ENCODE data around the gene KLHDC7B. TPM values are rescaled to one million over a fixed set of nuclear protein-coding genes. Genes with fewer than 3 reads are reported as not detected.

Gene KLHDC7B
- total and polyA plus RNA-seq, 5 donors from 2014 or later = 5.6 to 11.7 (median 7.2) TPM

DNA sequence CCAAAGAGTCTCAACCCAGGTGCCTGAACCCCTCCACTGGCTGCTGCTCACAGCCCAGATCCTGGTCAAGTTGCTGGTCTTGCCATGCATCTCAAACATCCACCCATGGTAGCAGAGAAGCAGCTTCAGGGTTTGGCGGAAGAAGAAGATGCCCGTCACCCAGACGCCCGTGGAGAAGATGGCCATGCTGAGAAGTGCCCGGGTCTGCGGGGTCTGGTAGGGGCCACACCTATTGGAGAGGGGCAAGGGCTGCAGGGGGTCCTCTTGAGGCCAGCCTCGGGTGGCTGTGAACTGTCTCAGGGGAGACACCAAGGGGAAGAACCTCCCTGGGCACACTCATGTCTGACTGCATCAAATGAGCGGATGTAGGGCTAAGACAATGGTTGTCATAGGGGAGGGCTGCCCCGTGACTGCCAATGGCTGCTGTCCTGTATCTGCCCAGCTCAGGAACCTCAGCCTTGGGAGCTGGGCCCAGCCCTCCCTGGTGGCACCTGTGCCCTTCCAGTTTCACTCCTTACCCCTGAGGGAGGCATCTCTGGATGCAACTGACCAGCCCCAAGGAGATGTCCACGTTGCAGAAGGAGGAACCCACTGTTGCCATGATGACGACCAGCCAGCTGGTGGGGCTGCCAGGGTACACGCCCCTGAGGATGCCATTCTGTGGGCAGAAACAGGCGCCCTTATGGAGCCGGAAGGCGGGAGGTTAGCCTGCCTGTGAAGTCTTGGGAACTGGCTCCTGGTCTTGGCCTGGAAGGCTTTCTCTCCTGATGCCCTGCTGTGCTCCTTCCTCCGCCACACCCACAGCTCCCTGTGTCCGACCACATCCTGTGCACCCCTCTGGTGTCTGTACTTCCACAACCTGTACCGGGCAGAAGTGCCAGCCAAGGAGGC lies 31.4 kb downstream of the KLHDC7B start:
- H3K4me1 ChIP-seq (ENCODE audit: control insufficient read depth, insufficient read depth, low read length, poor library complexity, severe bottlenecking) = peaks cover 17% of the 10 kb centered on the region
- no peaks in the 10 kb centered on the region for H3K27me3 ChIP-seq (ENCODE audit: control insufficient read depth, insufficient read depth, low read length)
- H3K27ac ChIP-seq (ENCODE audit: insufficient read depth, low read length, poor library complexity, severe bottlenecking) = no peak overlapping the region
- ATAC-seq (ENCODE audit: low read depth in 2 of 2) (no peak), DNase-seq (peak in 1 of 3 donors; percentile 18)
- H3K36me3 Mint-ChIP-seq = peaks cover 9% of the 10 kb centered on the region
- peak overlapping the region in 1 of 3 donors; percentile 82 for H3K27ac Mint-ChIP-seq
- peaks cover 20% of the 10 kb centered on the region for H3K36me3 ChIP-seq (ENCODE audit: control insufficient read depth, insufficient read depth, low read length)
- peaks cover 0 to 30% (median 8%) of the 10 kb centered on the region in 4 donors for H3K4me1 Mint-ChIP-seq
- no peaks in the 10 kb centered on the region for H3K9me3 ChIP-seq (ENCODE audit: control insufficient read depth in 2 of 2, low read length in 2 of 2)
- H3K9me3 Mint-ChIP-seq = no peaks in the 10 kb centered on the region
- no peak overlapping the region for H3K4me3 ChIP-seq (ENCODE audit: low read depth, low read length)
- peak overlapping the region in 1 of 4 donors; percentile 28 for H3K4me3 Mint-ChIP-seq
- H3K27me3 Mint-ChIP-seq = no peaks in the 10 kb centered on the region

DNA sequence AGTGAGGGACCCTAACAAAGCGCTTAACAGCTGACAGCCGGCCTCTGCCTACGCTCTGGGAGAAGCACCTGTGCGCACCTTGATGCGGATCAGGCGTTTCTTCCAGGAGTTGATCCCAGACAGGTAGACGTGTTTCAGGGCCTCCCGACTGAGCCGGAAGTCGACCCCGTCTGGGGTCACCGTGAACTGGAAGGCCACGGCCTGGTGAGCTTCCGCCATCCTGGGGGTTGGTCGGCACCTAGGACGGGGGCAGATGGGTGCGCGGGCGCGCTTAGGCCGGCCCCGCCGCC lies 31.9 kb downstream of the KLHDC7B start:
- no peaks in the 10 kb centered on the region for H3K27me3 Mint-ChIP-seq
- peaks cover 0 to 31% (median 9%) of the 10 kb centered on the region in 4 donors for H3K4me1 Mint-ChIP-seq
- peak overlapping the region in 1 of 4 donors; percentile 28 for H3K4me3 Mint-ChIP-seq
- H3K27ac Mint-ChIP-seq = peak overlapping the region in 1 of 3 donors; percentile 8
- Histone ChIP-seq H3K9me3 (ENCODE audit: control insufficient read depth in 2 of 2, low read length in 2 of 2) (no peaks in the 10 kb centered on the region), H3K4me3 (ENCODE audit: low read depth, low read length) (no peak overlapping the region), H3K36me3 (ENCODE audit: control insufficient read depth, insufficient read depth, low read length) (peaks cover 19% of the 10 kb centered on the region), H3K4me1 (ENCODE audit: control insufficient read depth, insufficient read depth, low read length, poor library complexity, severe bottlenecking) (peaks cover 19% of the 10 kb centered on the region), H3K27me3 (ENCODE audit: control insufficient read depth, insufficient read depth, low read length) (no peaks in the 10 kb centered on the region), H3K27ac (ENCODE audit: insufficient read depth, low read length, poor library complexity, severe bottlenecking) (no peak overlapping the region)
- H3K36me3 Mint-ChIP-seq = peaks cover 5% of the 10 kb centered on the region
- H3K9me3 Mint-ChIP-seq = no peaks in the 10 kb centered on the region
- DNase-seq (no peak), ATAC-seq (ENCODE audit: low read depth in 2 of 2) (no peak)

DNA sequence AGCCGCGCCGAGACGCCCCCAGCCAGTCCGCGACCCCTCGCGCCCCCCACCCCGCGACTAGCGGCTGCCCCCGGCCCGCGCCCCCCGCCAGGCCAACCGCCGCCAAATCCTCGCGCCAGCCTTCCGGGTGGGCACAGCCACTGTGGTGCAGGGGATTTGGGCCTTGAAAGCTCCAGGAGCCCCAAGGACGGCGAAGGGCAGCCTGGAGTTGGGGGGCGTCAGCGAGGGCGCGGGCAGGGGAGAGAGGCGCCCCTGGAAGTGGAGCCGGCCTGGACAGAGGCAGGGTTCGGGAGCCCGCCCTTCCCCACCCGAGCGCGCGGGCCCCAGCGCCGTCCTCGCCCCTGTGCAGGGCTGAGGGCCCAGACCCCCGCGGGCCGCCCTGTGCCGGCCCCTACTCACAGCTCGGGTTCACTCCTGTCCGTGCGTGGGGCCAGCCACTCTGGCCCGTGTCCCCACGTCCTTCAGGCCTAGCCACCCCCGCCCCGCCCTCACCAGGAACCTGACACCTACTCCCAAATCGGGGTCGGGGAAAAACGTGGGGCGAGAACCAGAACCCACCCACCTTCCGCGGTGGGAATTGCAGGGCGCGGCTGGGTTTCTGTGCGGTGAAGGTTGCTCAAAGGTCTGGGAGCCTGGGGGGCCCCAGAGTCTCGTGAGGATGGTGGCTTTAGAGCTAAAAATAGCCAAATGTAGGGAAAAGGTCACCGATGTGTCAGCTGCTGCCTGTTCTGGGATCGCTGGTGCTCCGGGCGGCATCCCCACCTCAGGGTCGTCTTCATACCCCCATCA lies 32.5 kb downstream of the KLHDC7B start, which contains the start of gene CPT1B:
Gene CPT1B (minus strand): TSS at position 441 of the 789 bp plus-strand sequence. CDS start 512 bp downstream, outside the sequence.
- Mint-ChIP-seq H3K9me3 (no peaks in the 10 kb centered on the region), H3K4me1 (peaks cover 0 to 34% (median 11%) of the 10 kb centered on the region in 4 donors), H3K4me3 (peak within 1 kb of the TSS in 1 of 4 donors; percentile 28), H3K27me3 (no peaks in the 10 kb centered on the region), H3K36me3 (peaks cover 5% of the 10 kb centered on the region), H3K27ac (peak within 1 kb of the TSS in 1 of 3 donors; percentile 8)
- H3K27me3 ChIP-seq (ENCODE audit: control insufficient read depth, insufficient read depth, low read length) = no peaks in the 10 kb centered on the region
- no peak within 1 kb of the TSS for H3K4me3 ChIP-seq (ENCODE audit: low read depth, low read length)
- H3K36me3 ChIP-seq (ENCODE audit: control insufficient read depth, insufficient read depth, low read length) = peaks cover 19% of the 10 kb centered on the region
- DNase-seq = no peak
- peaks cover 21% of the 10 kb centered on the region for H3K4me1 ChIP-seq (ENCODE audit: control insufficient read depth, insufficient read depth, low read length, poor library complexity, severe bottlenecking)
- no peak within 1 kb of the TSS for H3K27ac ChIP-seq (ENCODE audit: insufficient read depth, low read length, poor library complexity, severe bottlenecking)
- ATAC-seq (ENCODE audit: low read depth in 2 of 2) = no peak
- no peaks in the 10 kb centered on the region for H3K9me3 ChIP-seq (ENCODE audit: control insufficient read depth in 2 of 2, low read length in 2 of 2)

DNA sequence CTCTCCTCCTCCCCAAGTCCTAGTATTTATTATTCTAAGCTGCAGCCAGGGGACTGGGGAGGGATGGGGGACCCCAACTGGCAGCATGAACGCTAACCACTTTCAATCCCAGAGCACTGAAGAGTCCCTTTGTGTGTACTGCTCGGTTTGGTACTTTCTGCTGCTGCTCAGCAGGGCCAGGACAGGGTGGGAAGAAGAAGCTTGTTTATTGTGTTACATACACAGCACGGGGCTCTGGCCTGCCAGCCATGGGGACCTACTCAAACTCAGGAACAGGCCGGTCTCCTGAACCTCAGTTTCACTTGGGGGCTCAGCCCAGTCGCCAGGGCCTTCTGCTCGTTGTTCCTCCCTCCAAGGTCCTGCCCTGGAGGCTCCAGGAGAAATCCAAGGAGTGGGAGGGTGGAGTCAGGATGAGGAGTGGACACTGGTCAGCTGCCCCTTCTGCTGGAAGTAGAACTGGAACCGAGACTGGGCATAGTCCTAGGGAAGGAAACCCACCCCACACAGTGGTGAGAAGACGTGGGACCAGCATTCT lies 33.1 kb downstream of the KLHDC7B start:
- Histone ChIP-seq H3K4me3 (ENCODE audit: low read depth, low read length) (no peak overlapping the region), H3K27ac (ENCODE audit: insufficient read depth, low read length, poor library complexity, severe bottlenecking) (no peak overlapping the region), H3K27me3 (ENCODE audit: control insufficient read depth, insufficient read depth, low read length) (no peaks in the 10 kb centered on the region), H3K9me3 (ENCODE audit: control insufficient read depth in 2 of 2, low read length in 2 of 2) (no peaks in the 10 kb centered on the region), H3K36me3 (ENCODE audit: control insufficient read depth, insufficient read depth, low read length) (peaks cover 19% of the 10 kb centered on the region), H3K4me1 (ENCODE audit: control insufficient read depth, insufficient read depth, low read length, poor library complexity, severe bottlenecking) (peaks cover 27% of the 10 kb centered on the region)
- Mint-ChIP-seq H3K27ac (no peak overlapping the region), H3K4me3 (no peak overlapping the region), H3K27me3 (no peaks in the 10 kb centered on the region), H3K36me3 (peaks cover 5% of the 10 kb centered on the region), H3K9me3 (no peaks in the 10 kb centered on the region), H3K4me1 (peaks cover 0 to 39% (median 16%) of the 10 kb centered on the region in 4 donors)
- DNase-seq (no peak), ATAC-seq (ENCODE audit: low read depth in 2 of 2) (no peak)

DNA sequence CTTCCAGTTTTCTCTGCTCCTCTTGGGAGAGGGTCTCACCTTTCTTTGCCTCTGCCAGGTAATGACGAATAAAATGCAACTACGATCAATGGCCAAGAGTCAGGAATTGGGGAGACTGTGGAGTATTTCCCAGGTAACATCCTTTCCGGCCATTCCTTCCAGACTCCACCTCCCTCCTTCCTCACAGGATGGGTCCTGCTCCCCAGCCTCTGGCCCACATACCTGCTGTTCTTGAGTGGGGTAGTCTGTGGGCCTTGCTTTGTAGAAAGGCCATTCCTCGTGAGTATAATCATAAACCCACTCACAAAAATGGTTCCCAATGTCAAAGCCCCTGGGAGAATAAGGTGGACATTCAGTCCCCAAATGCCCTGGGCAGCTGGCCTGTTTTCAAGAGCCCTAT lies 34.1 kb downstream of the KLHDC7B start:
- Mint-ChIP-seq H3K36me3 (peaks cover 5% of the 10 kb centered on the region), H3K4me3 (peak overlapping the region in 3 of 4 donors; percentile 66 to 90 (median 77)), H3K4me1 (peaks cover 0 to 47% (median 16%) of the 10 kb centered on the region in 4 donors), H3K27me3 (no peaks in the 10 kb centered on the region), H3K27ac (peak overlapping the region in 2 of 3 donors; percentile 12 to 29), H3K9me3 (no peaks in the 10 kb centered on the region)
- Histone ChIP-seq H3K4me3 (ENCODE audit: low read depth, low read length) (no peak overlapping the region), H3K4me1 (ENCODE audit: control insufficient read depth, insufficient read depth, low read length, poor library complexity, severe bottlenecking) (peaks cover 27% of the 10 kb centered on the region), H3K36me3 (ENCODE audit: control insufficient read depth, insufficient read depth, low read length) (peaks cover 15% of the 10 kb centered on the region), H3K9me3 (ENCODE audit: control insufficient read depth in 2 of 2, low read length in 2 of 2) (no peaks in the 10 kb centered on the region), H3K27ac (ENCODE audit: insufficient read depth, low read length, poor library complexity, severe bottlenecking) (no peak overlapping the region), H3K27me3 (ENCODE audit: control insufficient read depth, insufficient read depth, low read length) (no peaks in the 10 kb centered on the region)
- no peak for DNase-seq
- no peak for ATAC-seq (ENCODE audit: low read depth in 2 of 2)

DNA sequence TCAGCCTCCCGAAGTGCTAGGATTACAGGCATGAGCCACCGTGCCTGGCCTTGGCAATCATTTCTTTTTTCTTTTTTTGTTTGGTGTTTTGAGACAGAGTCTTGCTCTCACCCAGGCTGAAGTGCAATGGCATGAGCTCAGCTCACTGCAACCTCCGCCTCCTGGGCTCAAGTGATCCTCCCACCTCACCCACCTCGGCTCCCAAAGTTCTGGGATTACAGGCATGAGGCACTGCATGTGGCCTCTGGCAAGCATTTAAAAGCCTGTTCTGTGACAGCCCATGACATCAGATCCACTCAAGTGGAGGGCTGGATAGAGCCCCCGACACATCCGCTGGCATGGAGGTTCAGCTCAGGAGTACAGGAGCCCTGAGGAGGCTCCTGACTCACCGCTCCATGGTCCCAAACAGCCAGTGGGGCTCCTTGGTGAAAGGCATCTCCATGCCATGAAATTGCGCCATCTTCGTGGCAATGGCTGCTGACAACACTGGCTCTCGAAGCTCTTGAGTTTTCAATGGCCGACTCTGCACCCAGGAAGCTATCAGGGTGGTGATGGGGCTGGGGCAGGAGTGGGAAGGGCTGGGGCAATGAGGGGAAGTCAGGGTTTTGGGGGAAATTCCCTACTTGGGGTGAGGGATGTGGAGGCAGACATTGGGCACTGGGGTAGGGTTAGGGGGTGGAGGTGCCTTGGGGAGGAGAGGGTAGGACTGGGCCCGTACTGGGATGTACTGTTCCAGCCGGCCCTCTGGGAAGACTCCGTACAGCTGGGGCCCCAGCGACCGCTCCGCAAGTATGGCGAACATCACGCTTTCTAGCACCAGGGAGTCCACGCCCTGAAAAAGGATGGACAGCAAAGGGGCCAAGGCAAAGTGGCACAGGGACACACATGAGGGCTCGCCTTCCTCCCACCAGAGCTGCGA lies 35.6 kb downstream of the KLHDC7B start:
- H3K27me3 ChIP-seq (ENCODE audit: control insufficient read depth, insufficient read depth, low read length) = no peaks in the 10 kb centered on the region
- H3K27me3 Mint-ChIP-seq = no peaks in the 10 kb centered on the region
- H3K36me3 Mint-ChIP-seq = no peaks in the 10 kb centered on the region
- peak overlapping the region; percentile 66 for H3K4me3 ChIP-seq (ENCODE audit: low read depth, low read length)
- H3K4me3 Mint-ChIP-seq = peak overlapping the region; percentile 87 to 97 (median 88)
- H3K27ac Mint-ChIP-seq = peak overlapping the region; percentile 46 to 92 (median 91)
- H3K9me3 Mint-ChIP-seq = no peaks in the 10 kb centered on the region
- no peaks in the 10 kb centered on the region for H3K9me3 ChIP-seq (ENCODE audit: control insufficient read depth in 2 of 2, low read length in 2 of 2)
- ATAC-seq (ENCODE audit: low read depth in 2 of 2) = no peak
- peaks cover 27% of the 10 kb centered on the region for H3K4me1 ChIP-seq (ENCODE audit: control insufficient read depth, insufficient read depth, low read length, poor library complexity, severe bottlenecking)
- H3K27ac ChIP-seq (ENCODE audit: insufficient read depth, low read length, poor library complexity, severe bottlenecking) = peak overlapping the region; percentile 98
- peaks cover 0 to 45% (median 16%) of the 10 kb centered on the region in 4 donors for H3K4me1 Mint-ChIP-seq
- DNase-seq = no peak
- H3K36me3 ChIP-seq (ENCODE audit: control insufficient read depth, insufficient read depth, low read length) = peaks cover 15% of the 10 kb centered on the region

Measured in CD4-positive, CD25-positive, alpha-beta regulatory T cell (primary cell).